HEK293 (cell line): ENCODE measurements around the gene ST3GAL5.

Experiments used
- GFI1B ChIP-seq: fragments of 450-650 bp; formaldehyde crosslinking; IDR thresholded peaks from 2 replicates; pipeline ENCODE4 v1.5.1; 2016; ENCODE audit warnings: missing biosample characterization, missing genetic modification characterization
- GLIS2 ChIP-seq: fragments of 450-650 bp; formaldehyde crosslinking; IDR thresholded peaks from 2 replicates; pipeline ENCODE4 v1.5.1; 2016; ENCODE audit warnings: missing biosample characterization, missing genetic modification characterization
- HOXC10 ChIP-seq: sonication (generic); formaldehyde crosslinking; IDR thresholded peaks from 2 replicates; pipeline ENCODE4 v1.8.1; 2023; ENCODE audit warnings: mild to moderate bottlenecking, missing genetic modification reagents
- KLF16 ChIP-seq: fragments of 450-650 bp; formaldehyde crosslinking; IDR thresholded peaks from 2 replicates; pipeline ENCODE4 v1.5.1; 2017; ENCODE audit warnings: missing biosample characterization, missing genetic modification characterization
- KLF7 ChIP-seq: fragments of 450-650 bp; formaldehyde crosslinking; IDR thresholded peaks from 2 replicates; pipeline ENCODE4 v1.5.1; 2016; ENCODE audit warnings: missing biosample characterization, missing genetic modification characterization, borderline replicate concordance
- KLF8 ChIP-seq: fragments of 450-650 bp; formaldehyde crosslinking; IDR thresholded peaks from 2 replicates; pipeline ENCODE4 v1.5.1; 2016; ENCODE audit warnings: missing biosample characterization, missing genetic modification characterization
- TRIM28 ChIP-seq: IDR thresholded peaks from 2 replicates; pipeline ENCODE4 v1.6.1; 2011; ENCODE audit warnings: low read length, control low read depth, borderline replicate concordance
- ZBTB11 ChIP-seq: fragments of 450-650 bp; formaldehyde crosslinking; conservative IDR thresholded peaks from 2 replicates; pipeline ENCODE4 v1.5.1; 2016; ENCODE audit warnings: low read depth, missing biosample characterization, missing genetic modification characterization
- ZBTB17 ChIP-seq: fragments of 450-650 bp; formaldehyde crosslinking; IDR thresholded peaks from 2 replicates; pipeline ENCODE4 v1.5.1; 2016; ENCODE audit warnings: missing biosample characterization, missing genetic modification characterization
- ZFP41 ChIP-seq: fragments of 450-650 bp; formaldehyde crosslinking; IDR thresholded peaks from 2 replicates; pipeline ENCODE4 v1.5.1; 2016; ENCODE audit warnings: missing biosample characterization, missing genetic modification characterization, borderline replicate concordance
- ZFP69B ChIP-seq: fragments of 450-650 bp; formaldehyde crosslinking; IDR thresholded peaks from 2 replicates; pipeline ENCODE4 v1.5.1; 2016; ENCODE audit warnings: missing biosample characterization, missing genetic modification characterization
- ZNF10 ChIP-seq: fragments of 450-650 bp; formaldehyde crosslinking; IDR thresholded peaks from 2 replicates; pipeline ENCODE4 v1.5.1; 2017; ENCODE audit warnings: missing biosample characterization, missing genetic modification characterization
- ZNF138 ChIP-seq: fragments of 450-650 bp; formaldehyde crosslinking; IDR thresholded peaks from 2 replicates; pipeline ENCODE4 v1.5.1; 2016; ENCODE audit warnings: missing biosample characterization, missing genetic modification characterization, borderline replicate concordance
- ZNF175 ChIP-seq: fragments of 450-650 bp; formaldehyde crosslinking; IDR thresholded peaks from 2 replicates; pipeline ENCODE4 v1.5.1; 2016; ENCODE audit warnings: missing biosample characterization, missing genetic modification characterization
- ZNF23 ChIP-seq: fragments of 450-650 bp; formaldehyde crosslinking; IDR thresholded peaks from 2 replicates; pipeline ENCODE4 v1.5.1; 2016; ENCODE audit warnings: missing biosample characterization, missing genetic modification characterization, borderline replicate concordance
- ZNF239 ChIP-seq: fragments of 450-650 bp; formaldehyde crosslinking; IDR thresholded peaks from 2 replicates; pipeline ENCODE4 v1.5.1; 2016; ENCODE audit warnings: missing biosample characterization, missing genetic modification characterization
- ZNF26 ChIP-seq: fragments of 450-650 bp; formaldehyde crosslinking; IDR thresholded peaks from 2 replicates; pipeline ENCODE4 v1.5.1; 2016; ENCODE audit warnings: missing biosample characterization, missing genetic modification characterization
- ZNF324 ChIP-seq: fragments of 450-650 bp; formaldehyde crosslinking; IDR thresholded peaks from 2 replicates; pipeline ENCODE4 v1.5.1; 2016; ENCODE audit warnings: missing biosample characterization, missing genetic modification characterization
- ZNF341 ChIP-seq: fragments of 450-650 bp; formaldehyde crosslinking; IDR thresholded peaks from 2 replicates; pipeline ENCODE4; 2016; ENCODE audit warnings: low read depth, missing biosample characterization, missing genetic modification characterization
- ZNF37A ChIP-seq: fragments of 450-650 bp; IDR thresholded peaks from 2 replicates; pipeline ENCODE4 v1.5.1; 2018; ENCODE audit warnings: missing biosample characterization, missing genetic modification characterization
- ZNF404 ChIP-seq: fragments of 450-650 bp; formaldehyde crosslinking; IDR thresholded peaks from 2 replicates; pipeline ENCODE4 v1.5.1; 2017; ENCODE audit warnings: missing biosample characterization, missing genetic modification characterization
- ZNF521 ChIP-seq: fragments of 450-650 bp; formaldehyde crosslinking; IDR thresholded peaks from 2 replicates; pipeline ENCODE4 v1.5.1; 2017; ENCODE audit warnings: missing biosample characterization, mild to moderate bottlenecking, missing genetic modification characterization
- ZNF544 ChIP-seq: fragments of 450-650 bp; formaldehyde crosslinking; IDR thresholded peaks from 2 replicates; pipeline ENCODE4 v1.5.0; 2017; ENCODE audit warnings: missing biosample characterization, missing genetic modification characterization
- ZNF548 ChIP-seq: fragments of 450-650 bp; formaldehyde crosslinking; IDR thresholded peaks from 2 replicates; pipeline ENCODE4 v1.5.1; 2016; ENCODE audit warnings: missing biosample characterization, missing genetic modification characterization
- ZNF626 ChIP-seq: fragments of 450-650 bp; sonication (Bioruptor Pico); formaldehyde crosslinking; IDR thresholded peaks from 2 replicates; pipeline ENCODE4 v1.5.1; 2018; ENCODE audit warnings: missing biosample characterization, missing genetic modification characterization, inconsistent platforms
- ZNF654 ChIP-seq: fragments of 450-650 bp; formaldehyde crosslinking; IDR thresholded peaks from 2 replicates; pipeline ENCODE4 v1.5.1; 2016; ENCODE audit warnings: low read depth, missing biosample characterization, missing genetic modification characterization
- ZNF677 ChIP-seq: fragments of 450-650 bp; IDR thresholded peaks from 2 replicates; pipeline ENCODE4 v1.5.0; 2018; ENCODE audit warnings: missing biosample characterization, mild to moderate bottlenecking, missing genetic modification characterization, moderate library complexity
- ZNF747 ChIP-seq: fragments of 450-650 bp; formaldehyde crosslinking; IDR thresholded peaks from 2 replicates; pipeline ENCODE4 v1.5.1; 2016; ENCODE audit warnings: missing biosample characterization, missing genetic modification characterization
- ZXDB ChIP-seq: fragments of 450-650 bp; formaldehyde crosslinking; IDR thresholded peaks from 2 replicates; pipeline ENCODE4 v1.5.1; 2016; ENCODE audit warnings: missing biosample characterization, missing genetic modification characterization
- TF ChIP-seq, protein P1 (sequence below): sonication (generic); formaldehyde crosslinking; IDR thresholded peaks from 2 replicates; pipeline ENCODE4 v1.8.1; 2022; ENCODE audit warnings: mild to moderate bottlenecking, moderate library complexity, missing genetic modification reagents
- TF ChIP-seq, protein P2 (sequence below): fragments of 450-650 bp; formaldehyde crosslinking; IDR thresholded peaks from 2 replicates; pipeline ENCODE4 v1.5.1; 2016; ENCODE audit warnings: missing biosample characterization, missing genetic modification characterization, borderline replicate concordance

Gene ST3GAL5

DNA sequence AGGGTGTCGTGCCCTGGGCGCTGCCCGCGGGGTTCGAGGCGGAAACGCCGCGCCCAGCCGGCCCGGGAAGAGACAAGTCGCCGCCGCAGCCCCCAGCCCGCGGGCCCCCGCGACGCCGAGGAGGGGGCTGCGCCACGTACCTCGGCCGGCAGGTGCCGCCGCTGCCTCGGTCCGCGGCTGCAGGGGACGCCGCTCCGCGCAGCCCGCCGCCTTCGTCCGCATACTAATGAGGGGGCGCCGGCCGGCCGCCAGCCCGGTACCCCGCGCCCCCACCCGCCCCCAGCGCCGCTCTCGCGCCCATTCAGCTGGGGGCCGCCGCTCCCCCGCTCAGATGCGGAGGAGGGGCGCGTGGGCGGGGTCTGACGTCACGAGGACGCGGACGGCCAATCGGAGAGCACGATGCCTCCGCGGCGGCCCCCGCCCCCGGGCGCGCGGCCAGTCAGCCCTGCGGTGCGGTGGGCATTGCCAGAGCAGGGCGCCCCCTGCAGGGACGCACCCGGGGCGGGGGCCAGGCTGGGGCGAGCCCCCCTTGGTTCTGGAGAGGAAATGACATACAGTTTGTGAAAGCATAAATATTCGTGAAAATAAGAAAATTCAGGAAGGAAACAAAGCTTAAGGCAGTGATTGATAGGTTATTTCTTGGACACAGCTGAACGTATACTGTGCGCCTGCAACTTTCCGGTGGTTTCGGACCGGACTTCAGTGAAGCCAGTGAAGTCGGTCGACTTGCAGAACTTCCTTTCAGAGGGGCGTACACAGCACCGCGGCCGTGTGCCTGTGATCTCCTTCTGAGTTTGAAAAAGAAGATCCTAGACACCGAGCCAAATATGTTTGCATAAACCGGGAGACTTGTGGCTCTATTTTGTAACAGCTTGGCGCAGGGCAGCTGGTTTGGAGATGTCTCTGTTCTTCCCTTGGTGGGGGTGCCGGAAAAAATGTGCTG is at the start of gene ST3GAL5 (continued):
- TF ChIP-seq, protein P1, sequence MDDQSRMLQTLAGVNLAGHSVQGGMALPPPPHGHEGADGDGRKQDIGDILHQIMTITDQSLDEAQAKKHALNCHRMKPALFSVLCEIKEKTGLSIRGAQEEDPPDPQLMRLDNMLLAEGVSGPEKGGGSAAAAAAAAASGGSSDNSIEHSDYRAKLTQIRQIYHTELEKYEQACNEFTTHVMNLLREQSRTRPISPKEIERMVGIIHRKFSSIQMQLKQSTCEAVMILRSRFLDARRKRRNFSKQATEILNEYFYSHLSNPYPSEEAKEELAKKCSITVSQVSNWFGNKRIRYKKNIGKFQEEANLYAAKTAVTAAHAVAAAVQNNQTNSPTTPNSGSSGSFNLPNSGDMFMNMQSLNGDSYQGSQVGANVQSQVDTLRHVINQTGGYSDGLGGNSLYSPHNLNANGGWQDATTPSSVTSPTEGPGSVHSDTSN (CRISPR knock-in tag), result 0 out of 2 replicates have a peak, but pooled peaks have one; percentile 34
- no peak for TF ChIP-seq ZXDB (tag by site-specific recombination)
- TF ChIP-seq ZNF26, result no peak
- TF ChIP-seq ZNF544 (tag by site-specific recombination), result no peak
- no peak for TF ChIP-seq ZNF677 (tag by site-specific recombination)
- TF ChIP-seq ZNF10 (tag by site-specific recombination), result 0 out of 2 replicates have a peak, but pooled peaks have one; percentile 36
- peak; percentile 50 for TF ChIP-seq ZNF341
- TF ChIP-seq ZNF404 (tag by site-specific recombination), result no peak
- no peak for TF ChIP-seq ZNF548 (tag by site-specific recombination)
- peak; percentile 46 for TF ChIP-seq ZBTB11 (tag by site-specific recombination)
- no peak for TF ChIP-seq ZNF239 (tag by site-specific recombination)
- peak; percentile 62; the same call in 1 of the 2 replicates for TF ChIP-seq KLF8
- no peak for TF ChIP-seq GFI1B (tag by site-specific recombination)
- TF ChIP-seq ZNF747 (tag by site-specific recombination), result no peak
- peak; percentile 44 for TF ChIP-seq GLIS2 (tag by site-specific recombination)
- no peak for TF ChIP-seq ZNF521 (tag by site-specific recombination)
- TF ChIP-seq ZNF654 (tag by site-specific recombination), result no peak
- TF ChIP-seq ZFP41 (tag by site-specific recombination), result no peak
- TF ChIP-seq HOXC10 (CRISPR knock-in tag), result no peak
- TF ChIP-seq KLF7, result no peak
- TF ChIP-seq, protein P2, sequence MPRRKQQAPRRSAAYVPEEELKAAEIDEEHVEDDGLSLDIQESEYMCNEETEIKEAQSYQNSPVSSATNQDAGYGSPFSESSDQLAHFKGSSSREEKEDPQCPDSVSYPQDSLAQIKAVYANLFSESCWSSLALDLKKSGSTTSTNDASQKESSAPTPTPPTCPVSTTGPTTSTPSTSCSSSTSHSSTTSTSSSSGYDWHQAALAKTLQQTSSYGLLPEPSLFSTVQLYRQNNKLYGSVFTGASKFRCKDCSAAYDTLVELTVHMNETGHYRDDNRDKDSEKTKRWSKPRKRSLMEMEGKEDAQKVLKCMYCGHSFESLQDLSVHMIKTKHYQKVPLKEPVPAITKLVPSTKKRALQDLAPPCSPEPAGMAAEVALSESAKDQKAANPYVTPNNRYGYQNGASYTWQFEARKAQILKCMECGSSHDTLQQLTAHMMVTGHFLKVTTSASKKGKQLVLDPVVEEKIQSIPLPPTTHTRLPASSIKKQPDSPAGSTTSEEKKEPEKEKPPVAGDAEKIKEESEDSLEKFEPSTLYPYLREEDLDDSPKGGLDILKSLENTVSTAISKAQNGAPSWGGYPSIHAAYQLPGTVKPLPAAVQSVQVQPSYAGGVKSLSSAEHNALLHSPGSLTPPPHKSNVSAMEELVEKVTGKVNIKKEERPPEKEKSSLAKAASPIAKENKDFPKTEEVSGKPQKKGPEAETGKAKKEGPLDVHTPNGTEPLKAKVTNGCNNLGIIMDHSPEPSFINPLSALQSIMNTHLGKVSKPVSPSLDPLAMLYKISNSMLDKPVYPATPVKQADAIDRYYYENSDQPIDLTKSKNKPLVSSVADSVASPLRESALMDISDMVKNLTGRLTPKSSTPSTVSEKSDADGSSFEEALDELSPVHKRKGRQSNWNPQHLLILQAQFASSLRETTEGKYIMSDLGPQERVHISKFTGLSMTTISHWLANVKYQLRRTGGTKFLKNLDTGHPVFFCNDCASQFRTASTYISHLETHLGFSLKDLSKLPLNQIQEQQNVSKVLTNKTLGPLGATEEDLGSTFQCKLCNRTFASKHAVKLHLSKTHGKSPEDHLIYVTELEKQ (tag by site-specific recombination), result no peak
- TF ChIP-seq ZNF138 (tag by site-specific recombination), result no peak
- no peak for TF ChIP-seq ZNF23 (tag by site-specific recombination)
- no peak for TF ChIP-seq TRIM28
- no peak for TF ChIP-seq ZNF37A
- TF ChIP-seq ZBTB17, result peak; percentile 36; the same call in 1 of the 2 replicates
- no peak for TF ChIP-seq ZNF626
- TF ChIP-seq ZNF175 (tag by site-specific recombination), result no peak
- no peak for TF ChIP-seq ZNF324 (tag by site-specific recombination)
- TF ChIP-seq ZFP69B (tag by site-specific recombination), result no peak
- 0 out of 2 replicates have a peak, but pooled peaks have one; percentile 18 for TF ChIP-seq KLF16 (tag by site-specific recombination)
